Kasumi-1 (cell line): ENCODE data around the gene RAB26.
"Not testable (repeated sequence)": the region's sequence is repeated elsewhere in the genome, so short reads cannot be mapped to it uniquely, and the experiment has no call there.

Experiments
- DNase-seq, 2 experiments: peaks; one replicate each; lab custom pipeline; 2025; lab: John Stamatoyannopoulos, UW

RAB26 gene

GRCh38 chr16:2196162-2196980, 47.9 kb downstream of the RAB26 start, which contains the start of gene CASKIN1:
TSS of gene CASKIN1 (minus strand) at chr16:2196605. CDS start at chr16:2196432, 173 bp downstream.
- DNase-seq, result no peak

GRCh38 chr16:2196981-2197511, 48.6 kb downstream of the RAB26 start:
- DNase-seq, result no peak

- DNase-seq, result no peak
Observed at GRCh38 chr16:2197765-2198164, 49.3 kb downstream of the RAB26 start.

GRCh38 chr16:2198283-2198682, 49.9 kb downstream of the RAB26 start:
- no peak for DNase-seq

- DNase-seq, result no peak
Observed at GRCh38 chr16:2199095-2199494, 50.7 kb downstream of the RAB26 start.

GRCh38 chr16:2199621-2200139, 51.3 kb downstream of the RAB26 start:
- no peak for DNase-seq

- no peak for DNase-seq
Observed at GRCh38 chr16:2200313-2200712, 51.9 kb downstream of the RAB26 start.

- DNase-seq, result not testable (repeated sequence)
Observed at GRCh38 chr16:2203119-2203688, 54.8 kb downstream of the RAB26 start.
